Natural killer cell (primary cell): ENCODE results near the gene NOXA1. TPM values are rescaled to one million over a fixed set of nuclear protein-coding genes. Genes with fewer than 3 reads are reported as not detected.

Experiments used
- ATAC-seq, 3 donors: fragments of 150-1000 bp in 2 of 3; fragments of 200-7000 bp in 1 of 3; cut with Tn5 transposase; 1 replicate in 1 of 3; 2 replicates in 2 of 3; pipeline ENCODE4 v1.10.0; 2021; ENCODE audit warnings: mild to moderate bottlenecking in 2 of 3, moderate library complexity in 2 of 3
- DNase-seq, 2 donors: peaks; one replicate each; pipeline versions ENCODE4 v3.0.0 to v3.0.0-alpha.2; 2013 to 2021; ENCODE audit warnings: mixed read lengths in 1 of 2
- H3K27ac ChIP-seq: one replicate; pipeline ENCODE4 v1.5.1; 2013; ENCODE audit warnings: mild to moderate bottlenecking, low read length
- H3K27me3 ChIP-seq: one replicate; pipeline ENCODE4 v1.6.1; 2013; ENCODE audit warnings: low read length; ENCODE audit not compliant: control insufficient read depth, insufficient read depth
- H3K36me3 ChIP-seq: one replicate; pipeline ENCODE4 v1.6.1; 2013; ENCODE audit warnings: low read length; ENCODE audit not compliant: control insufficient read depth, insufficient read depth
- H3K4me1 ChIP-seq: one replicate; pipeline ENCODE4 v1.6.1; 2013; ENCODE audit warnings: low read length; ENCODE audit not compliant: control insufficient read depth, insufficient read depth
- H3K4me3 ChIP-seq: one replicate; pipeline ENCODE4 v1.5.1; 2013; ENCODE audit warnings: low read length
- H3K9me3 ChIP-seq: one replicate; pipeline ENCODE4 v1.6.1; 2013; ENCODE audit warnings: low read length; ENCODE audit not compliant: control insufficient read depth, insufficient read depth
- H3K27ac Mint-ChIP-seq, 2 donors: one replicate each; pipeline ENCODE4 v1.8.0; 2022; ENCODE audit warnings: mild to moderate bottlenecking in 2 of 2, mixed read lengths in 2 of 2, moderate library complexity in 1 of 2
- H3K27me3 Mint-ChIP-seq, 2 donors: one replicate each; pipeline ENCODE4 v1.8.0; 2022; ENCODE audit warnings: low read depth in 2 of 2, mixed read lengths in 2 of 2
- H3K36me3 Mint-ChIP-seq: one replicate; pipeline ENCODE4 v1.8.0; 2022; ENCODE audit warnings: mixed read lengths
- H3K4me1 Mint-ChIP-seq, 2 donors: one replicate each; pipeline ENCODE4 v1.8.0; 2022; ENCODE audit warnings: mixed read lengths in 2 of 2
- H3K4me3 Mint-ChIP-seq: one replicate; pipeline ENCODE4 v1.8.0; 2022; ENCODE audit warnings: mild to moderate bottlenecking, moderate library complexity, mixed read lengths
- H3K9me3 Mint-ChIP-seq, 2 donors: one replicate each; pipeline ENCODE4 v1.8.0; 2022; ENCODE audit warnings: mixed read lengths in 2 of 2
- WGBS: methylation state at CpG from one replicate; pipeline ENCODE4 v1.1.7; 2013; ENCODE audit warnings: missing lambda C conversion rate; ENCODE audit not compliant: insufficient coverage; 5-methylcytosine and 5-hydroxymethylcytosine counted together
- intact Hi-C: fragments of 100-400 bp; cut with micrococcal nuclease; formaldehyde crosslinking; loops from one replicate; pipeline ENCODE4 v1.14.2; 2022
- total RNA-seq, 4 donors: library from RNA; stranded (reverse); fragments of 120-200 nt in 1 of 4; gene quantifications; one replicate each; pipeline versions ENCODE4 v1.2.3 to v1.2.4, GENCODE V29; 2013 to 2022
- TF ChIP-seq, protein P1 (sequence below): fragments of 200-600 bp; IDR thresholded peaks from one replicate; pipeline ENCODE4 v1.8.0; 2022; ENCODE audit warnings: antibody characterized with exemption

The NOXA1 gene
- total RNA-seq, 3 donors from 2014 or later (not counting 1 experiment from before 2014, with no cell fraction given) = 4.7 to 10.0 (median 7.7) TPM

DNA sequence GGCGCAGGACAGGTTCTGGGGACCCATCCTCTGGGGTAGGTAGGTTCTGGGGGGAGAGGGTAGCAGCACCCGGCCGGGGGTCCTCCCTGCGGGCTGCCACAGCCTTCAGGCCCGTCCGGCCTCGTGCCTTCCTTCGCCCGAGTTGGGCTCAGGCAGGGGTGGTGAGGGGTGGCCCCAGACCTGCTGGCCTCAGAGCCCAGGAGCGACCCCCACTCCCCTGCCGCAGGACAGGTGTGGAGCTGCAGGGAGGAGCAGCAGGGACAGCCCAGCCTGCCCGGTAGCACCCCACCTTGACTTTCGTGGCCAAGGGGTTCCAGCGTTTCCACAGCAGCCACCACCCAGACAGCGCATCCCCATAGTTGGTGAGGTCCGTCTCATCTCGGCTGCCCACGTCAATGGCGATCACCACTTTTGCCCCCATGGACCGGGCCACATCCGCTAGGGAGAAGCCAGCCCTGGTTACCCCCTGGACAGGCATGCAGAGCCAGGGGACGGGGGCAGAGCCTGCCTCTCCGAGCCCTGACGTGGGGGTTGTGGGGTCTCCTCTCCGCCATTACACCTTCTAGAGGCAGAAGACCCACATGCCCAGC, 39.3 kb downstream of the NOXA1 start:
- Histone ChIP-seq H3K4me3 (peak overlapping the region; percentile 29), H3K27me3 (no peaks in the 10 kb centered on the region), H3K4me1 (peaks cover 51% of the 10 kb centered on the region), H3K27ac (peak overlapping the region; percentile 92), H3K36me3 (no peaks in the 10 kb centered on the region), H3K9me3 (no peaks in the 10 kb centered on the region)
- Mint-ChIP-seq H3K9me3 (no peaks in the 10 kb centered on the region), H3K27ac (peak overlapping the region; percentile 70 to 87), H3K4me1 (peaks cover 0 to 35% of the 10 kb centered on the region in 2 donors), H3K27me3 (no peaks in the 10 kb centered on the region), H3K36me3 (no peaks in the 10 kb centered on the region), H3K4me3 (no peak overlapping the region)
- DNase-seq (no peak), ATAC-seq (no peak)
- intact Hi-C loops = loop anchor here (5.0 kb wide), 1 partner anchor 40 kb away; the partner anchor contains the start of genes EXD3 and NOXA1
- TF ChIP-seq, protein P1, sequence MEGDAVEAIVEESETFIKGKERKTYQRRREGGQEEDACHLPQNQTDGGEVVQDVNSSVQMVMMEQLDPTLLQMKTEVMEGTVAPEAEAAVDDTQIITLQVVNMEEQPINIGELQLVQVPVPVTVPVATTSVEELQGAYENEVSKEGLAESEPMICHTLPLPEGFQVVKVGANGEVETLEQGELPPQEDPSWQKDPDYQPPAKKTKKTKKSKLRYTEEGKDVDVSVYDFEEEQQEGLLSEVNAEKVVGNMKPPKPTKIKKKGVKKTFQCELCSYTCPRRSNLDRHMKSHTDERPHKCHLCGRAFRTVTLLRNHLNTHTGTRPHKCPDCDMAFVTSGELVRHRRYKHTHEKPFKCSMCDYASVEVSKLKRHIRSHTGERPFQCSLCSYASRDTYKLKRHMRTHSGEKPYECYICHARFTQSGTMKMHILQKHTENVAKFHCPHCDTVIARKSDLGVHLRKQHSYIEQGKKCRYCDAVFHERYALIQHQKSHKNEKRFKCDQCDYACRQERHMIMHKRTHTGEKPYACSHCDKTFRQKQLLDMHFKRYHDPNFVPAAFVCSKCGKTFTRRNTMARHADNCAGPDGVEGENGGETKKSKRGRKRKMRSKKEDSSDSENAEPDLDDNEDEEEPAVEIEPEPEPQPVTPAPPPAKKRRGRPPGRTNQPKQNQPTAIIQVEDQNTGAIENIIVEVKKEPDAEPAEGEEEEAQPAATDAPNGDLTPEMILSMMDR = no peak
- 84% methylated on average over 25 of the region's 25 CpGs for WGBS

DNA sequence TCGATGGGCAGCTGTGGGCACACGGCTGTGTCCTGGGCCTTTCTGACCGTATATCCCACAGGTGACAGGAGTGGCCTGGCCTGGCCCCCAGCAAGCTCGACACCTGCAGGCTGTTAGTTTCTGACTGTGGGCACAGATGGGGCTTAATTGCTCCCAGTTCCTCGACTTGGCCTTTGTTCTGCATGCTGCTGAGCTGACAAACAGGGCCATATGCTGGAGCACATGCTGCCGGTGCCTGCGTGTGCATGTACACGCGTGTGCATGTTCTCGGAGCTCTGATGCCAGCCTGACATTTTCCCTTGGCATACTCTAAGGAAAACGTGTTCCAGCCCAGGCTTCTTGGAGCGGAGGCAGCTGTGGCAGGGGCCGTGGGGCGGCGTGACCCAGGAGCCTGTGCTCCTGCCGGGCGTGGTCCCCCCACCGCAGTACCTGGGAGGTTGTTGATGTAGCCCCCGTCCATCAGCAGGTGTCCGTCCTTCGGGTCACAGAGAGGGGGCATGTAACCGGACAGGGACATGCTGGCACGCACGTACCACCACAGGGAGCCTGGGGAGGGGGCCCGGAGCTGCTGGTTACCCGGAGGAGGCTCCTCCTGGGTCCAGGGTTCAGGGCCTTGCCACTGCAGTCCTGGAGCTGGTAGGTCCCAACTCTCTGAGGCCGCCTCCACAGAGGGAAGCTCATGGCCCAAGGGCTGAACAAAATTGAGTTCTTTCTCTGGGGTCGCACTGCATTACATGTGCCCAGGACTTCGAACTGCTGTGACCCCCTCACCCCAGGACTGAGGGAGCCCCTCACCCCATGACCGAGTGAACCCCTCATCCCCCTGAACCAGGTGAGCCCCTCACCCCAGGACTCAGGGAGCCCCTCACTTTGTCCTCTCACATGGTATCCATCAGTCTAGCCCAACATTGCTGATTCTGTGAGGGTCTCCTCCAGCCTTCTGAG, 40.1 kb downstream of the NOXA1 start:
- H3K4me1 ChIP-seq = peaks cover 43% of the 10 kb centered on the region
- Mint-ChIP-seq H3K4me3 (no peak overlapping the region), H3K9me3 (no peaks in the 10 kb centered on the region), H3K4me1 (peaks cover 0 to 35% of the 10 kb centered on the region in 2 donors), H3K27me3 (no peaks in the 10 kb centered on the region), H3K36me3 (no peaks in the 10 kb centered on the region), H3K27ac (peak overlapping the region; percentile 29 to 87)
- no peak overlapping the region for H3K4me3 ChIP-seq
- no peak for ATAC-seq
- intact Hi-C loops = loop anchor here (5.0 kb wide), 1 partner anchor 41 kb away; the partner anchor contains the start of genes EXD3 and NOXA1
- no peak overlapping the region for H3K27ac ChIP-seq
- H3K9me3 ChIP-seq = no peaks in the 10 kb centered on the region
- TF ChIP-seq, protein P1 = no peak
- no peaks in the 10 kb centered on the region for H3K36me3 ChIP-seq
- H3K27me3 ChIP-seq = no peaks in the 10 kb centered on the region
- 94% methylated on average over 30 of the region's 30 CpGs for whole genome bisulfite sequencing
- no peak for DNase-seq

DNA sequence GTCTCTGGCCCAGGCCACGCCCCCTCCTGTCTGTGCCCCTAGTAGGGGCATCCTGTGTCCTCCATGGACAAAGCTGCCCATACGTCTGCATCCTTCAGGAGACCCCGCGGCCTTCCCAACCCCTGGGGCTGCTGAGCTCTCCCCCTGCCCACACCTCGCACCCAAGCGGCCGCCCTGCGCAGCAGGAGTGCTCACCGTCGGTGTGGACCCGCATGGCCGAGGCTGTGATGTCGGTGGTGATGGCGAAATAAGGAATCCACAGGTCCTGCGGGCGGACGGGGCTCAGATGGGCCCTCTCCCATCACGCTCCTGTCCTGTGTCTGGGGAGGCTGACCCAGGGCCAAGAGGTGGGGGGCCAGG, 40.7 kb downstream of the NOXA1 start:
- no peaks in the 10 kb centered on the region for H3K36me3 ChIP-seq
- Mint-ChIP-seq H3K27ac (no peak overlapping the region), H3K4me1 (peaks cover 0 to 35% of the 10 kb centered on the region in 2 donors), H3K27me3 (no peaks in the 10 kb centered on the region), H3K9me3 (no peaks in the 10 kb centered on the region), H3K36me3 (no peaks in the 10 kb centered on the region), H3K4me3 (no peak overlapping the region)
- DNase-seq (no peak), ATAC-seq (no peak)
- no peaks in the 10 kb centered on the region for H3K9me3 ChIP-seq
- TF ChIP-seq, protein P1 = no peak
- peaks cover 39% of the 10 kb centered on the region for H3K4me1 ChIP-seq
- no peak overlapping the region for H3K4me3 ChIP-seq
- no peaks in the 10 kb centered on the region for H3K27me3 ChIP-seq
- intact Hi-C loops = loop anchor here (5.0 kb wide), 1 partner anchor 42 kb away; the partner anchor contains the start of genes EXD3 and NOXA1
- WGBS = 98% methylated on average over 18 of the region's 18 CpGs
- H3K27ac ChIP-seq = no peak overlapping the region
